Neuron (in vitro differentiated cells): ENCODE data around the gene NAP1L4.
"Not testable (repeated sequence)": the region's sequence is repeated elsewhere in the genome, so short reads cannot be mapped to it uniquely, and the experiment has no call there.

Source experiments
- H2AFZ ChIP-seq: one replicate; pipeline ENCODE4 v1.6.1; 2013; ENCODE audit warnings: low read depth, mild to moderate bottlenecking, inconsistent platforms, low read length, moderate library complexity
- H3K27me3 ChIP-seq: one replicate; pipeline ENCODE4 v1.6.1; 2013; ENCODE audit warnings: low read length; ENCODE audit not compliant: insufficient read depth
- H3K36me3 ChIP-seq: one replicate; pipeline ENCODE4 v1.6.1; 2013; ENCODE audit warnings: low read length; ENCODE audit not compliant: insufficient read depth
- H3K4me1 ChIP-seq: one replicate; pipeline ENCODE4 v1.6.1; 2013; ENCODE audit warnings: low read length; ENCODE audit not compliant: insufficient read depth
- H3K4me3 ChIP-seq: 2 replicates; pipeline ENCODE4 v1.5.1; 2013; ENCODE audit warnings: mild to moderate bottlenecking, low read length, moderate library complexity
- H3K9me3 ChIP-seq: one replicate; pipeline ENCODE4 v1.6.1; 2013; ENCODE audit warnings: low read length

NAP1L4 gene

DNA sequence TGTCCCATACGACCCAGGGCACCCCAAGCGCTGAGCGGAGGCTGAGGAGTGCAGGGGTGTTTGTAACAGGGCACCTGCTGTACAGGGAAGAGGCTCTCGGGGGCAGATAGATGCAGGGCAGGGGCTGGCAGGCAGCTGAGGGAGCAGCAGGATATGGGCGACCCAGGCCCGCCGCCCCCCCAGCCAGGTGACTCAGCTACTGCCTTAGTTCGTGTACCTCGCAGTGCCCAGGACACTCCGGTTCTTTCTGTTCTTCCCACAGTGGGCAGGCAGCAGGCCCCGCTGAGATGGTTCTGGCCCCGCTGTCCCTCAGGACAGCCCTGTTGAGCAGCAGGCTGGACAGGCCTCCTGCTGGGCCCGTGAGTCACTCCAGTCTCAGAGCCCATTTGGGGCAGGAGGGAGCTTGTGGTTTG, 79.1 kb downstream of the NAP1L4 start:
- Histone ChIP-seq H3K4me3 (no peak overlapping the region), H3K4me1 (peaks cover 4% of the 10 kb centered on the region), H3K36me3 (no peaks in the 10 kb centered on the region), H2AFZ (no peak overlapping the region), H3K9me3 (no peaks in the 10 kb centered on the region), H3K27me3 (no peaks in the 10 kb centered on the region)

DNA sequence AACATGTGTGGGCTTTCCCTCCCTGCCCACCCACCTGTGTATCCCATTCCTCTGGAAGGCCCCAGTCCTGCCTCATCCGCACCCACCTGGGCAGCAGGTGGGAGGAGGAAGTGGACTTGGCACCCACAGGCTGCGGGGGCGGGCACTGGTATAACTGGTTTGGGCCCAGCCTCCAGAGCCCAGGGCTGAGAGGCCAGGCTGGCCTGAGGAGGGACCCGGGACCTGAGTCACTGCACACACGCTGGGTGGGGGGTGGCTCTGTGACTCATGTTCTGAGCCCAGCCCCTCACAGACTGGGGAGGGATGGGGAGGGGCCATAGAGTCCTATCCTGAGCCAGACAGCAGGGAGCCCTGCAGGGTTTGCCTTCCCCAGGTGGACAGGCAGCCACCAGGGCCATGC, 79.6 kb downstream of the NAP1L4 start:
- H2AFZ ChIP-seq: no peak overlapping the region
- H3K4me3 ChIP-seq: no peak overlapping the region
- H3K4me1 ChIP-seq: peaks cover 4% of the 10 kb centered on the region

DNA sequence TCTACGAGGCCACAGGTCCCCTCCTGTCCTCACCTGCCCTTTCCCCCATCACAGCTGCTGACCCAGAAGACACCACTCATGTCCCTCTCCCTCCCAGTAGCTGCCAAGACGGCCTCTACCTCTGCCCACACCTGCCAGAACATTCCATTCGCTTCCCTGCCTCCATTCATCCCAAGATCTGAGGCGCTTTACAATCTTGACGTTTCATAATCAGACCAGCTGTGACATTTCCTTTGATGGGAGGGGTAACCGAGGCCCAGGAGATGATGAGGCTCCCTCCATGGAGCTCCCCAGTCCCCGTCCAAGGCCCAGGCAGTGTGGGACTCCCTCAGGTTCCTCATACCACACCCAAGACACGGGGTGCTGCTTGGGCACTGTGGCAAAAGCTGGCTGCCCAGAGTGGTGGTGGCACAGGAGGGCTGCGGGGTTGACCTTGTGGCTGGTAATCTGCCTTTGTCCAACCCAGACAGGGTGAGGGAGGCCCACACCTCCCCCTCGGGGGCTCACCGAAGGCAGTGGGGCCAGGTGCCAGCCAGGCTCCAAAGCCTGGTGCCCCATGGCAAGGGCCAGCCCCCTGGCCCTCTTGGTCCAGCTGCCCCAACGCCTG, 80.2 kb downstream of the NAP1L4 start:
- Histone ChIP-seq H3K9me3 (no peaks in the 10 kb centered on the region), H3K27me3 (no peaks in the 10 kb centered on the region), H3K4me1 (peaks cover 4% of the 10 kb centered on the region), H3K4me3 (no peak overlapping the region), H3K36me3 (no peaks in the 10 kb centered on the region), H2AFZ (no peak overlapping the region)

More for the DNA sequence above, 79.6 kb downstream of the NAP1L4 start:
- no peaks in the 10 kb centered on the region for H3K36me3 ChIP-seq
- no peaks in the 10 kb centered on the region for H3K9me3 ChIP-seq
- no peaks in the 10 kb centered on the region for H3K27me3 ChIP-seq

DNA sequence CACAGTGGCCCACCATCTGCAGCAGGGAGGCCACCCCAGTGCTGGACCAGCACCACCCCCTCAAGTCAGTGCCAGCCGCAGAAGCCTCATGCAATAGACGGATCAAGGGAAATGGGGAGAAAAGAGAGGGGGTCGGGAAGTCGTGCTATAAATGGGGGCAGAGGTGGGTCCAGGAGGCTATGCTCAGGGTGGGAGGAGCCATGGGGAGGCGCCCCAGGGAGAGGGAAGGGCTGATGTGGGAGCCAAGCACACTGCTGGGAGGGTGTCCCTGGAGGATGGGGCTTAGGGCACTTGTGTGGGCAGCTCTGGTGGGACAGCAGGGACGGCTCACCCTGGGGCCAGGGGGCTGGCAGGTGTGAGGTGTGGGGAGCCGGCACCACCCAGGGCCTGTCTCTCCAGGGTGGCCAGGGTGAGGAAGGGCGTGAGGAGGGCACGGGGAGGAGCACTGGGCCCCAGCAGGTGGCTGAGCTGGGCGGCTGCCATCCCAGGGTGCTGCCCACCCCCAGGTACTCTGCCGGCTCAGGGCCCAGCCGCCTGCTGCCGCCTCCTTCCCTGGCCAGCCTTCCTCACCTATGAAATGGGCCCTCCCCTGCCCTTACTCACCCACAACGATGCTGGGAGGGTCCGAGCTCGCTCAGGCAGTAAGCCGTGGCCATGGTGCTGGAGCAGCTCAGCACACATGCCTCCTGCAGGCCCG, 80.9 kb downstream of the NAP1L4 start:
- Histone ChIP-seq H3K9me3 (no peaks in the 10 kb centered on the region), H3K4me3 (no peak overlapping the region), H3K36me3 (no peaks in the 10 kb centered on the region), H3K4me1 (peaks cover 4% of the 10 kb centered on the region), H2AFZ (no peak overlapping the region), H3K27me3 (no peaks in the 10 kb centered on the region)

DNA sequence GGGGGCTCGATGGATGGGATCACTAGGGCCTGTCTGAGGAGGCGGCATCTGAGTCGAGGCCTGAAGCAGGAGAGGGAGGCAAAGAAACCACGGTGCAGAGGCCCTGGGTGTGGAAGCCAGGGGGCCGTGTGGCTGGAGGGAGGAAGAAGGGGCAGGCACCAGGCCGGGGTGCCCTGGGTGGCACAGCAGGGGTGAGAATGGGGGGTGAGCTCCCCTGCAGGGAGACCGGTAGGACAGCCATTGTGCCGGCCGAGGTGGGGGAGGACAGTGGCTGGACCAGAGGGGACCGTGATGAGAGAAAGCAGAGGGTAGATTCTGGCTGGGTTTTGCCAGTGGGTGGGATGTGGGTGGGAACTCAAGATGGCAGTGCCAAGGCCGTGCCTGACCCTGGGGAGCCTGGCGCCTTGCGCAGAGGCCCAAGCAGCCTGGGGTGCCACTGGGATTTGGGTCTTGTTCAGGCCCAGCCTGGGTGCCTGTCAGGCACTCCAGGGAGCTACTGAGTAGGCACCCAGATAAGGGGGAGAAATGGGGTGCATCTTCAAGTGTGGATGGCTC, 81.7 kb downstream of the NAP1L4 start:
- H3K27me3 ChIP-seq: no peaks in the 10 kb centered on the region
- H2AFZ ChIP-seq: no peak overlapping the region
- no peaks in the 10 kb centered on the region for H3K9me3 ChIP-seq
- peaks cover 4% of the 10 kb centered on the region for H3K4me1 ChIP-seq
- no peak overlapping the region for H3K4me3 ChIP-seq
- no peaks in the 10 kb centered on the region for H3K36me3 ChIP-seq

DNA sequence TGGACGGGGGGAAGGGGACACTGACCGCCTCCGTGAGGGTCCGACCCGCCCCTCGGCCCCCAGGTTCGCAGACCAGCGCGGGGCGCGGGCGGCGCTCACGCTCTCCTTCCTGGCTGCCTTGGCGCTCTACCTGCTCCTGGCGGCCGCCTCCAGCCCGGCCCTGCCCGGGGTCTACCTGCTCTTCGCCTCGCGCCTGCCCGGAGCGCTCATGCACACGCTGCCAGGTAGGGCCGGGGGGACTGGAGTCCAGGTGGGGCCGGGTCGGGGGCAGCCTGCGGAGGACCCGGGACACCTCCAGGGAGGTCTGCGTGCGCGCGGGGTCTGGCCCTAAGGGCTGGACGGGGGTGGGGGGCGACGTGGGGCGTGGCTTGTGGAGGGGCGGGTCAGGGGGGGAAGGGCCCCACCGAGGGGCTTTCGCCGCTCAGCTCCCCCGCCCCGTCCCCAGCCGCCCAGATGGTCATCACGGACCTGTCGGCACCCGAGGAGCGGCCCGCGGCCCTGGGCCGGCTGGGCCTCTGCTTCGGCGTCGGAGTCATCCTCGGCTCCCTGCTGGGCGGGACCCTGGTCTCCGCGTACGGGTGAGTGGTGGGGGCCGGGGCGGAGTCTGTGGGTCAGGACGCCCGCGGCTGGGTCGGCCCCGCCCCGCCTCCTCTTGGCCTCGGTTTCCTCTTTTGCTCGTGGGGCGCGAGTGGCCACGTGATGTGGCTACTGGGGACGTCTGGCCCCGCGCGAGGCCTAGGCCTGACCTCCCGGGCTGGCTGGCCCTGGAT, 82.8 kb downstream of the NAP1L4 start:
- Histone ChIP-seq H3K9me3 (no peaks in the 10 kb centered on the region), H3K4me3 (no peak overlapping the region), H3K27me3 (no peaks in the 10 kb centered on the region), H3K4me1 (peaks cover 4% of the 10 kb centered on the region), H3K36me3 (no peaks in the 10 kb centered on the region), H2AFZ (no peak overlapping the region)

DNA sequence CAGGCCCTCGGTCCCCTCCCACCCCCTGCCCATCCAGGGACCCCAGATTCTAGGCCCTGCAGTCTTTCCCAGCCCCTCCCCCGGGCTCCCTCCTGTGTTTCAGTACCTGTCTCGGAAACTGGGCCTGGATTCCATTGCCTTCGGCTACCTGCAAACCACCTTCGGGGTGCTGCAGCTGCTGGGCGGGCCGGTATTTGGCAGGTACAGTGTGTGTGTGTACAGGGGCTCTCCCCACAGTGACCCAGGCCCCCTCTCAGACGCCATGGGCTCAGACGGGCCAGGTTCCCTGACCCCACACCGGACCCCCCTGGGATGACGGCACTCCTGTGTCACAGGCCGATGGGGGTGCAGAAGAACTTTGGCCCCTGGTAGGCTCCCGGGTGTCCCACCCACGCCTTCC, 84.0 kb downstream of the NAP1L4 start:
- Histone ChIP-seq H3K4me3 (no peak overlapping the region), H3K36me3 (no peaks in the 10 kb centered on the region), H2AFZ (no peak overlapping the region), H3K27me3 (no peaks in the 10 kb centered on the region), H3K4me1 (peaks cover 4% of the 10 kb centered on the region), H3K9me3 (no peaks in the 10 kb centered on the region)

DNA sequence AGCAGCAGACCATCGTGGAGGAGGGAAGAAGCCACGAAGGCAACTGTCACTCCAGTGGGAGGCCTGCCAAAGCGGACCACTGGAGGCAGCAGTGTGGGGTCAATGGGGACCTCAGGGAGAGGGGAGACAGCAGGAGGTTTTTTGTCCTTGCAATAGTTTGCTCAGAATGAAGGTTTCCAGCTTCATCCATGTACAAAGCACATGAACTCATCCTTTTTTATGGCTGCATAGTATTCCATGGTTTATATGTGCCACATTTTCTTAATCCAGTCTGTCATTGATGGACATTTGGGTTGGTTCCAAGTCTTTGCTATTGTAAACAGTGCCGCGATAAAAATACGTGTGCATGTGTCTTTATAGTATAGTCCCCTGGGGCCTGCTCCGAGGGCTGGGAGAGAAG, 86.8 kb downstream of the NAP1L4 start:
- H3K4me1 ChIP-seq: peaks cover 13% of the 10 kb centered on the region
- H3K36me3 ChIP-seq: not testable (repeated sequence)

DNA sequence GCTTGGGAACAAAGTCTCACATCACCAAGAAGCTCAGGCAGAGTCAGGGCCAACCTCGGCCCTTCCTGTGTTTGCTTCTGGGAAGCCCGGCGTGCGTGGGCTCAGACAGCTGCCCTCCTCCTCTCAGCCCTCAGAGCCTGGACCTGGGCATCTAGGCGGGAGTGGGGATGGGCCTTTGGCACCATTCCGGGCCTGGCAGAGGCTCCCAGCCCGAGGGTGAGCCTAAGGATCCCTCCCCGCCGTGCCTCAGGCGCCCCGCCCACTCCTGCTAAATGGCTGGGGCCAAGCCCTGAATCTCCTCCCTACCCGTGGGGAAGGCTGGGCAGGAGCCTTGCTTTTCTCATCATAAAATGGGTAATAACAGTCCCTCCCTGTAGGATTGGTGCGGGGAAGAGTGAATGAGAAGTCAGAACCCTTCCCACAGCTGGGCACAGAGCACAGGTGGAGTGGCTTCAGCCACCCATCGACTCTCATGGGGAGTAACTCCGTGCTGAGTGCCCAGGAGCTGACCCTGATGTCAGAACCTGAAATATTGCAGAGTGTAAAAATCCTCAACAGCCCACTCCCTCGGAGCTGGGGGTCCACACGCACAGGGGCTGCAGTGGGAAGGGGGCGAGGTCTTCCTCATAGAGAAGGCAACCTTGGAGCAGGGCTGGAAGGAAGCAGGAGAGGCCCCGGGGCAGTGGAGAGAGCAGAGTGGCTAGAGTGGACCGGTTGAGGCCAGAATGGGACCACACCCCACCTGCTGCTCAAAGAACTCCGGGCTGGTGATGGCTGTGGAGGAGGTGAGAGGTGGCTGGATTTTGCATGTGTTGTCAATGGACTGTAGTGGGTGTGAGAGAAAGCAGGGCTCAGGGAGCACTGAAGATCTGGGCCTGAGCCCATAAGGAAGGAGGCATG, 87.7 kb downstream of the NAP1L4 start:
- no peaks in the 10 kb centered on the region for H3K9me3 ChIP-seq

More for the DNA sequence above, 86.8 kb downstream of the NAP1L4 start:
- not testable (repeated sequence) for H2AFZ ChIP-seq, H3K4me3 ChIP-seq, H3K9me3 ChIP-seq, H3K27me3 ChIP-seq

DNA sequence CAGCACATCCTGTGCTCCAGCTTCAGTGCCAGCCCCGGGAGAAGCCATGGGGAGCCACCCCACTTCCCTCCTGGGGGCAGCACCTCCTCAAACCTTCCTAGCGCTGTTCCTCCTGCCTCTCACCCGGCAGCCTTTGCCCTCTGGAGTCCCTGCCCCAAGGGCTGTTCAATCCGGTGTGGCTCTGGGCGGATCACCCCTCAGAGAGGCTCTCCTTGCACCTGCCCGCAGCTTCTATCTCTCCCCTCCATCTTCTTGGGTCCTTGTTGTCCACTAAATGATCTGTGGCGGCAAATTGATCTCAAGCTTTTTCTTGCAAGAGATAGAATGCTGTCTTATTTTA, 88.5 kb downstream of the NAP1L4 start:
- Histone ChIP-seq H3K36me3 (no peaks in the 10 kb centered on the region), H2AFZ (no peak overlapping the region), H3K9me3 (no peaks in the 10 kb centered on the region), H3K27me3 (no peaks in the 10 kb centered on the region), H3K4me1 (peaks cover 13% of the 10 kb centered on the region), H3K4me3 (no peak overlapping the region)

More for the DNA sequence above, 87.7 kb downstream of the NAP1L4 start:
- no peak overlapping the region for H2AFZ ChIP-seq
- H3K27me3 ChIP-seq: no peaks in the 10 kb centered on the region
- no peak overlapping the region for H3K4me3 ChIP-seq
- H3K4me1 ChIP-seq: peaks cover 13% of the 10 kb centered on the region
- H3K36me3 ChIP-seq: no peaks in the 10 kb centered on the region

DNA sequence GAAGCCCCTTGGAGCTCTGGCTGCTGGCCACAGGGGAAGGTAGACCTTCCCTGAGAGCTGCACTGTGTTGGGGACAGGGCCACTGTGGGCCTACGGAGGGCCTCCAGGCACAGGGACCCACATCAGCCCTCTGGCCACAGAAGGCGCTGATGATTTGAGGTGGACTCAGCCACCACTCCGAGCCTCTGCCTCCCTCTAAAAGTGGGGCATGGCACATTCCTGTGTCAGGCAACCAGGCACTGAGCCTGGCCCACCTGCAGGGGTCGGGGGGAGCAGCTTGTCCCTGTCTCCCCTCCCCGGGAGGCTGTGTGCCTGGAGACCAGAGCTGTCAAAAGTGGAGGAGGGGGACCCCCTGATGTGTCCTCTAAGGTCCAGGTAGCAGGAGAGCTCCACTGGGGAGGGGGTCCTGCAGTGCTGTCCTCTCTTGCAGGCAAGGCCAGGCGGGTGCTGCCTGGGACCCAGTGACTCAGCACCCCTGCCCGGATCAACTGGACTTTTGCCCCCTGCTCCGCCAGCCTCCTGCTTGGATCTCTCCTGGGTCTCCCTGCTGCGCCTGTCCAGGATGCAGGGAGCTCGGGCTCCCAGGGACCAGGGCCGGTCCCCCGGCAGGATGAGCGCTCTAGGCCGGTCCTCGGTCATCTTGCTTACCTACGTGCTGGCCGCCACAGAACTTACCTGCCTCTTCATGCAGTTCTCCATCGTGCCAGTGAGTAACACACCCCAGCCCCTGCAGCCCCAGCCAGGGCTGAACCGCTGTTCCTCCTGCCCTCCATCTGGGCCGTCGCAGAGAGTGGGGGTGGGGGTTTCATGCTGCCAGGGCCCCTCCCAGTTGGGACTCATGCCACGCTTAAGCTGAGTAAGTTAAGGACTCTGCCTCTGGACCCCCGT, 89.1 kb downstream of the NAP1L4 start:
- Histone ChIP-seq H3K27me3 (no peaks in the 10 kb centered on the region), H3K36me3 (no peaks in the 10 kb centered on the region), H2AFZ (no peak overlapping the region), H3K9me3 (no peaks in the 10 kb centered on the region), H3K4me1 (peaks cover 15% of the 10 kb centered on the region), H3K4me3 (peak overlapping the region; percentile 49)
